Limb (tissue), 2 donors: ENCODE results near the gene MTHFD2L.

Experiments used
- DNase-seq, 2 donors: peaks; one replicate each; pipeline ENCODE4 v3.0.0-alpha.2; 2016; ENCODE audit errors: extremely low spot score in 2 of 2

The MTHFD2L gene

GRCh38 chr4:74297539-74297938 lies 139.6 kb downstream of the MTHFD2L start:
- DNase-seq = no peak

- no peak for DNase-seq
Measured at GRCh38 chr4:74304095-74304625, 146.2 kb downstream of the MTHFD2L start.

GRCh38 chr4:74305000-74305399 lies 147.1 kb downstream of the MTHFD2L start:
- DNase-seq = no peak

- no peak for DNase-seq
Measured at GRCh38 chr4:74307170-74307569, 149.3 kb downstream of the MTHFD2L start.

- DNase-seq = no peak
Measured at GRCh38 chr4:74308215-74308614, 150.3 kb downstream of the MTHFD2L start, which contains the start of gene EPGN. EPGN (plus strand) TSS chr4:74308470; CDS start chr4:74308534, 64 bp downstream.

- no peak for DNase-seq
Measured at GRCh38 chr4:74309223-74309622, 151.3 kb downstream of the MTHFD2L start.

- DNase-seq = peak in 1 of 2 donors; percentile 49
Measured at GRCh38 chr4:74311696-74312313, 153.9 kb downstream of the MTHFD2L start.

GRCh38 chr4:74314329-74314728 lies 156.4 kb downstream of the MTHFD2L start:
- DNase-seq = no peak

- no peak for DNase-seq
Measured at GRCh38 chr4:74314944-74315343, 157.0 kb downstream of the MTHFD2L start.

- no peak for DNase-seq
Measured at GRCh38 chr4:74315376-74315775, 157.5 kb downstream of the MTHFD2L start.

GRCh38 chr4:74316397-74316796 lies 158.5 kb downstream of the MTHFD2L start:
- no peak for DNase-seq

GRCh38 chr4:74317616-74318246 lies 159.8 kb downstream of the MTHFD2L start:
- no peak for DNase-seq

- no peak for DNase-seq
Measured at GRCh38 chr4:74318276-74318675, 160.4 kb downstream of the MTHFD2L start.

GRCh38 chr4:74319470-74319869 lies 161.6 kb downstream of the MTHFD2L start:
- DNase-seq = no peak

- no peak for DNase-seq
Measured at GRCh38 chr4:74320559-74321118, 162.7 kb downstream of the MTHFD2L start.

GRCh38 chr4:74322301-74322700 lies 164.4 kb downstream of the MTHFD2L start:
- DNase-seq = no peak

GRCh38 chr4:74323663-74324062 lies 165.7 kb downstream of the MTHFD2L start:
- DNase-seq = no peak

GRCh38 chr4:74324262-74324661 lies 166.3 kb downstream of the MTHFD2L start:
- no peak for DNase-seq

- no peak for DNase-seq
Measured at GRCh38 chr4:74325886-74326285, 168.0 kb downstream of the MTHFD2L start.

- DNase-seq = no peak
Measured at GRCh38 chr4:74327762-74328161, 169.8 kb downstream of the MTHFD2L start.

GRCh38 chr4:74328501-74328900 lies 170.6 kb downstream of the MTHFD2L start:
- DNase-seq = no peak

- DNase-seq = no peak
Measured at GRCh38 chr4:74329307-74329706, 171.4 kb downstream of the MTHFD2L start.

- DNase-seq = no peak
Measured at GRCh38 chr4:74330295-74330750, 172.4 kb downstream of the MTHFD2L start.
